ENCODE measurements around the gene GLRX2.
A peak's percentile ranks its signal among the peaks of the same experiment; 100 is the strongest.
"Not testable (repeated sequence)": the region's sequence is repeated elsewhere in the genome, so short reads cannot be mapped to it uniquely, and the experiment has no call there.

GLRX2 gene

DNA sequence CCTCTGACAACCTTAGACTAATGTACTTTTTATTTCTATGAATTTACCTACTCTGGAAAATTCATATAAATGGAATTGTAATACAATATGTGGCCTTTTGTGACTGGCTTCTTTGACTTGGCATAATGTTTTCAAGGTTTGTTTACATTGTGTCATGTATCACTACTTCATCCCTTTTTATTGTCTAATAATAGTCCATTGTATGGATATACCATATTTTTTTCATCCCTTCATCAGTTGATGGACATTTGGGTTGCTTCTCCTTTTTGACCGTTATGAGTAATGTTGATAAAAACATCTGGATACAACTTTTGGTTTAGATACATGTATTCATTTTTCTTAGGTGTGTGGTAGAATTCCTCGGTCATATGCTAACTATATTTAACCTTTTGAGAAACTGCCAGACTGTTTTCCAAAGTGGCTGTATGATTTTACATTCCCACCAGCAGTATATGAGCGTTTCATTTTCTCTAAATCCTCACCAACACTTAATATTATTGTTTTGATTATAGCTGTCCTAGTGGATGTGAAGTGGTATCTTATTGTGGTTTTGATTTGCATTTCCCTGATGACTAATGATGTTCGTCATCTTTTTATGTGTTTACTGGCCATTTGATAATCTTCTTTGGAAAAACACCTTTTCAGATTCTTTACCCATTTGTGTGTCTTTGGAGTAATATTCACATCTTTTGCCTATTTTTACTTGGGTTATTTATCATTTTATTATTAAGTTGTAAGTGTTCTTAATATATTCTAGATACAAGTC, 42.3 kb downstream of the GLRX2 start:
- no peak for DNase-seq

DNA sequence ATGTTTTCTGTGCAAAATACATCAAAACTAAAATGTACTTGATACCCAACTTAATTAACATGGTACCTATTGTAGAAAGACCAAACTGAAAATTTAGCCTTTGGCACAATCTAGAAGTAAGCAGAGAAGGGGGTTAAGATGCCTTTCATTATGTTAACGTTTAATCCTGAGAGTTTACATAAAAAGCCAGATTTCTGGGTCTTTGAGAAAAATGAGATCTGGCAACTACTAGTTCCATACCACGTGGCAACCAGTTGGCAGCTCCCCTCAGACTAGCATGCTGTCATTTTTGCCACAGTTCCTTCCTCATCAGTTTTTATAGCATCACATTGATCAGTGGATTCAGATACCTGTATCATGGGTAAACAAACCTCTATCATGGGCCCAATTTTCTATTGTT, 44.3 kb downstream of the GLRX2 start:
- DNase-seq = no peak

DNA sequence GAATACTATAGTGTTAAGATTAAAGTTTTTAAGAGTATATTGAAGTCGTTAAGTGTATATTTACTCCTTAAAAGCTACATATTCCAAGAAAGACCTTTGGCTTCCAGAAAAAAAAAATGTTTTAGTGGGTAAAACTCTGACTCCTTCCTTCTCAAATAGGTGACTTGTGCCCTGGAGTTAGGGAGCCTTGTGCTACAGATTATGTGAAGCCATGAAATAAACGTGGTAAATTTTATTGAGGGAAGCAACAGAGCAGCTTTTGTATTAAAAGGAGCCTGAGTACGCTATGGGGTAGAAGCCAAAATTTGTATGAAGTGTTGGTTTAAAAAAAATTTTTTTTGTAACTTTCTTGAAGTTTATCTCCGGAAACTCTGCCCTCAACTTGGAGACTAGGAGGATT, 44.8 kb downstream of the GLRX2 start:
- DNase-seq = no peak

DNA sequence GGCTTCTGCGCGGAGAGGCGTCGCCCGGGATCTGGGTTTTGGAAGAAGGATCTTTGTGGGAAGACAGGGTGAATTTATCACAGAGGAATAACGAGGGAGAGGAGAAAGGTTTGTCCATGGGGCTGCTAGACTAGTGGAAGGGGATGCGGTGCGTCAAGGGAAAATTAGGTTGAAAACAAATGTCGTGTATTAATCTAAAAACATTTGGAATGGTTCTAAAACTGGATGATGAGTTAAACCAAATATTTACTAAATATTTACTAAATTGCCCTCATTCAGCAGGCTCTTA, 45.2 kb downstream of the GLRX2 start:
- DNase-seq = no peak

DNA sequence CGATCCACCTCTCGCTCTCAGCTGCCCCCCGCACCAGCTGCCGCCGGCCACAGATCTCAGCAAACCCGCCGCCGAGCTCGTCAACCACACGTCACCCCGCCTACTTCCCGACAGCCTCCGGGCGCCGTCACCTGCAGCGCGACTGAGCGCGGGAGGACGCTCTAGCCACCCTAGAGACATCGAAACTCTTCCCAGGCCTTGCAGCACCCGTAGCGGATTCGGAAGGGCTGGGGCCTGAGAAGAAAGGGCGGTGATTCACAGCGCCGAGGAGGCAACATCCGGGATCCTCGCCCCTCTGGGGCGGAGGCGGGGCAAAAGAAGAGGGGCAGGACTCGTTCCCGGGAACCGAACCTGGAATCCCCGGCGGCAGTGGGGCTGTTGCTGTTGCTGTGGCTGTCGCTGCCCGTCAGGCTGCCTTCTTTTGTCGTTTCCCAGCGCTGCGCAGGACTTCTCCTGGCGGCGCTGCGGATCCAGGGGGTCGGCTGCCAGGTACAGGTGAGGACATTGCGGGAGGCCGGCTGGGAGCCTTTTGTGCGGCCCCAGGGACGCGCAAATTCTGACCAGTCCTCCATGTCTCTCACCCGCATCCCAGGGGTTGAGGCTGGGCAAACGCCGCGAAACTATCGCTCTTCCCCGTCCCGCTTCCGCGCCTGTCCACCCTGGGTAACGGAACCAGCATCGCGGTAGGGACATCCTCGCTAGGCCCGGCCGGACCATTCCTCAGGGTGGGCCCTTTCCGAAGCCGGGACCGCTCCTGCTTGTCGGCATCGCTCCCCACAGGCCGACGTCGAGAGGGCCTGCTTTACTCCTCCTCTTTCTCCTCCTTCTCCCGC, 45.7 kb downstream of the GLRX2 start, which contains the start of the genes RO60 and UCHL5:
TSS of gene RO60 (plus strand) at position 331 of the 833 bp plus-strand sequence. CDS start 9,443 bp downstream, outside the sequence.
TSS of gene UCHL5 (minus strand) at position 79 of the 833 bp plus-strand sequence. CDS start 100 bp downstream, outside the sequence.
- peak; percentile 92 to 94 for DNase-seq

DNA sequence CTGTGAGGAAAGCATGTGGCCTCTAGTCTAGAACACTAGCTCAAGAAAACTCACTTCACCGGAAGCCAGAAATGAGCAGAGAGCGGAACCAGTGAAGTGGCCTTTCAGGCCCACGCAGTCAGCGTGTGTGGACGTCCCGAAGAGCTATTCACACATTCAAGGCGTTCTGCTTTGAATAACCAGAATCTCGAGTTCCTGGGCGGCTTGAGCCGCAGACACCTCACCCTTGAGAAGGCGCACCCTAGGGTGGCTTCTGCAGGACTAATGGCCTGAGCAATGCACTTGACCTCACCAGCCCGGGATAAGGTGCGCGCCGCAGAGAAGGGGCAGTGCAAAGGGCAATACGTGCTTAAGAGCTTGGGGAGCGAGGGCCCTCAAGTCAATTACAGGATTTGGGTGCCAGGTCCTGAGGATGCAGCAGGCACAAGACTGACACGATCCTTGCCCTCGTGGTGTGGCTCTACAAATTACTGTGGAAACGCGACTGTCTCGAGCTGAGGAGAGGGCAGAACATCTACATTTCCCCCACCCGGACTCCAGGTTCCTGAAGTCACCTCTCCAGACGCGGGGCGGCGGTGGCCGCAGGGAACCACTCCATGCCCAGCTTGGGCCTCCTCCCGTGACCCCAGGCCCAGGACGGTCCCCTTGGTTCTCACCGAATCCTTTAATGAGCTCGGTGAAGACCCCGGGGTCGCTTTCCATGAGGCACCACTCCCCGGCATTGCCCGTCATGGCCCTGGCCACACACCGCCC, 46.5 kb downstream of the GLRX2 start:
- peak; percentile 65 to 68 for DNase-seq

DNA sequence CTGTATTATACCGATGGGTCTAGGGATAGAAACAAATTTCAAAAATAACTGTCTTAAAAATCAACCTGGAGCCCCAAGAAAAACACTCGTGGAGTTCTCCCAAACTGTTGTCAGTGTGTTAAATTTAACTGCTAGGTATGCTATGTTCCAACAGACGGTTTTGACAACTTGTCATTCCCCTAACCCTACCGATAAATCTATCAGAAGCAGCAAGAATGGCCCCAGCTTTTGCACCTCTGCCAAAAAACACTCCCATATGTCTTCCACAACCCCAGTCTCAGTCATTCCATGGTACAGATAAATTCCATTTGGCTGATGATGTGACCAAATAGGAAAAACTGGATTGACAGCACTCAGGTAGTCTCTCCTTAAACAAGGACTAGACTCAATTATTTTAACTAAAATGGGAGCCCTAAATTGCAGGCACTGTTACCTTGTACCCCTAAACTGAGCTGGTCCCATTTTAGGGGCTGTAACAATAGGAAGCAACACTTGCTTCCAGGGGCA, 51.0 kb downstream of the GLRX2 start:
- DNase-seq = no peak

DNA sequence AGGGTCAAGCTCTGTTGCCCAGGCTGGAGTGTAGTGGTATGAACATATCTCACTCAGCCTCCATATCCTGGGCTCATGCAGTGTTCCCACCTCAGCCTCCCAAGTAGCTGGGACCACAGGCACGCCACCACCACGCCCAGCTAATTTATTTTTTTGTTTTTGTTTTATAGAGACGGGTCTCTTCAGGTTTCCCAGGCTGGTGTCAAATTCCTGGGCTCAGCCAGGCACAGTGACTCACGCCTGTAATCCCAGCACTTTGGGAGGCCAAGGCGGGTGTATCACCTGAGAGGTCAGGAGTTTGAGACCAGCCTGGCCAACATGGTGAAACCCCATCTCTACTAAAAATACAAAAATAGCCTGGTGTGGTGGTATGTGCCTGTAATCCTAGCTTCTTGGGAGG, 56.3 kb downstream of the GLRX2 start:
- not testable (repeated sequence) for DNase-seq
